ENCODE measurements around the gene PSMD13.

The PSMD13 gene

DNA sequence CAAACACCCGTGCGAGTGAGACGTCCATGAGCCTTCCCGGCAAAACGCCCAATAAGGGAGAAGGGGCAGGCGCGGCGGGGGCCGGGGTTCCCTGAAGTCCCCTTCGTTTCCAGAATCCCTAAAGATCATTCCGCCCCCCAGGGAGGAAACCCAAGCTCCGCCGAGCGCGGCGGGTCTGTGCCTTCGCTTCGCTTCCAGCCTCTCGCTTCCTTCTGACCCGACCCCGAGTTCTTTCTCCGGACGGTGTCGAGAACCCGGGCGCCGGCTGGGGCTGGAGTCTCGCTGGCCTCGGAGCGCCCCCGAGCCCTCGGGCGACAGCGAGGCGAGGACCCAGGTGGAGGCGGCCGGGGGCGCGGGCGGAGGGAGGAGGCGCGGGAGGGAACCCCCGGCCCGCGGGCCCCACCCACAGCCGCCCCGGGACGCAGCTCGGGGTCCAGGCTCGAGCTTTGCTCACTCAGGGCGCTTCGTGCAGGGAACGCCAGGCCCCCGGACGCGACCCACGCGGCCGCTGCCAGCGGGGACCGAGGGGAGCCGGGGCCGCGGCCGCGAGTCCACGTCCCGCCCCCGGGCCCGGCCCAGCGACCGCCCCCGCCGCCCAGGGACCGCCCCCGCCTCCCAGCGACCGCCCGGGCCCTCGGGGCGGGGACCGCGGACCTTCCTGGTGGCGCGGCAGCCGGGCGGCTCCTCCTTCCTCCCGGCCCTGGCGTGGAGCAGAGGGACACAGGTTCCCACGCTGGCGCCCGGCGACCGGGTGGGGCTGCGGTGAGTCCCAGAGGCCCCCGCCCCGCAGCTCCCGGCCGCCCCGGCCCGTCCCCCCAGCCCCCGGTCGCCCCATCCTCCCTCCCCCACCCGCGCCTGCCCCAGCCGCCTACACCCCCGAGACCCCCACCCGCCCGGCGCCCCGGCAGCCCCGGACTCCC lies 52.0 kb downstream of the PSMD13 start, which contains the start of gene PGGHG:
TSS of gene PGGHG (plus strand) at position 649 of the 920 bp plus-strand sequence. CDS start 691 bp downstream, outside the sequence.
- DNase-seq (ENCODE audit: low read depth): no peak

- DNase-seq (ENCODE audit: low read depth): no peak
These were observed 52.6 kb downstream of the PSMD13 start for GRCh38 chr11:289398-289711.

- no peak for DNase-seq (ENCODE audit: low read depth)
These were observed 53.2 kb downstream of the PSMD13 start for GRCh38 chr11:289712-290620.

DNA sequence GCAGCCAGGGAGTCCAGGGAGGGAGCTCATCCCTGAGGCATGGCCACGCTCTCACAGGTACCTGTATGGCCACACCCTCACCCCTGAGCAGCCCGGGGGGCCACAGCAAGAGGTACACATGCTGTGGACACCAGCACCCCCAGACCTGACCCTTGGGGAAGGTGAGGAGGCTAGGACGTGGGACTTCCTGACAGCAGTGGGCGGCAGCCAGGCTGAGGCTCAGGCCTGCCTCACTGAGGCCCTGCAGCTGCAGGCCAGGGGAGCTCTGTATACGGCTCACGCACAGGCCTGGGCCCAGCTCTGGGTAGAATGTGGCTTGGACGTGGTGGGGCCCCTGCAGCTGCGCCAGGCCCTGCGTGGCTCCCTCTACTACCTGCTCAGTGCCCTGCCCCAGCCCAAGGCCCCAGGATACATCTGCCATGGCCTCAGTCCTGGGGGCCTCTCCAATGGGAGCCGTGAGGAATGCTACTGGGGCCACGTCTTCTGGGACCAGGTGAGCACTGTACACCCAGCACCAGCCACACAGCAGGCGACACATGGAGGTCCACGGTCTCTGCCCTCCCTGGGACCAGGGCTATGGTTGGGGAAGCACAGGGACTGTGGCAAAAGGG lies 54.0 kb downstream of the PSMD13 start:
- DNase-seq (ENCODE audit: low read depth): no peak

GRCh38 chr11:291281-292210 lies 54.8 kb downstream of the PSMD13 start:
- DNase-seq (ENCODE audit: low read depth): no peak

DNA sequence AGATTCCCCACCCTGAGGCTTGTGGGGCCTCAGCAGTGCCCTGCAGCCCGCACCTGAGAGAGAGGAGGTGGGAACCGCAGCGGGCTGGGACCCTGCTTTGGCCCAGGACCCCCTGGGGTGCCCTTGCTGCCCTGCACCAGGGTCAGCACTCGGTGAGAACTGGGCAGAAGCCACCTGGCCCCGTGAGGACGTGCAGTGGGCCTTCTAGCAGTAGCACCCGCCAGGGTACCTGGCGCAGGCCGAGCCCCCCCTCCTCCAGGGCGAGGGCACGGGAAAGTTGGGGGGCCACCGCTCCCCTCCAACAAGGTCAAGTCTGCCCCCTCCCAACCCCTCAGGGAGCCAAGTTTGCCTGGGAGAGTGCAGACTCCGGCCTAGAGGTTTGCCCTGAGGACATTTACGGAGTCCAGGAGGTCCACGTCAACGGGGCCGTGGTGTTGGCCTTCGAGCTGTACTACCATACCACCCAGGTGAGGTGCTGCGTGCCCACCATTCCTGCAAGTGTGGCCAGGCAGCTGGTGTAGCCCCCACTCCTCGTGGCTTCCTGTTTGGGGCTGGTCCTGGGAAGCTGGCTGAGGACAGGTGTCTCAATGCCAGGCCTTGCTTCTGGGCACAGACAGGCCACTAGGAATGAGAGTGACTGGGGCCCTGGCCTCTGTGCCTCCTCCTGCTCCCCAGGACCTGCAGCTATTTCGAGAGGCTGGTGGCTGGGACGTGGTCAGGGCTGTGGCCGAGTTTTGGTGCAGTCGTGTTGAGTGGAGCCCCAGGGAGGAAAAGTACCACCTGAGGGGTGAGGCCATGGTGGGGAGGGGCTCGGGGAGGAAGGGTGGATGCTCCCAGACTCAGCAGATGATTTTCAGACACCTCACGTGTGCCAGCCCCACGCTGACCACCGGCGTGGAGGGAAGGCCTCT lies 55.7 kb downstream of the PSMD13 start:
- DNase-seq (ENCODE audit: low read depth): no peak

DNA sequence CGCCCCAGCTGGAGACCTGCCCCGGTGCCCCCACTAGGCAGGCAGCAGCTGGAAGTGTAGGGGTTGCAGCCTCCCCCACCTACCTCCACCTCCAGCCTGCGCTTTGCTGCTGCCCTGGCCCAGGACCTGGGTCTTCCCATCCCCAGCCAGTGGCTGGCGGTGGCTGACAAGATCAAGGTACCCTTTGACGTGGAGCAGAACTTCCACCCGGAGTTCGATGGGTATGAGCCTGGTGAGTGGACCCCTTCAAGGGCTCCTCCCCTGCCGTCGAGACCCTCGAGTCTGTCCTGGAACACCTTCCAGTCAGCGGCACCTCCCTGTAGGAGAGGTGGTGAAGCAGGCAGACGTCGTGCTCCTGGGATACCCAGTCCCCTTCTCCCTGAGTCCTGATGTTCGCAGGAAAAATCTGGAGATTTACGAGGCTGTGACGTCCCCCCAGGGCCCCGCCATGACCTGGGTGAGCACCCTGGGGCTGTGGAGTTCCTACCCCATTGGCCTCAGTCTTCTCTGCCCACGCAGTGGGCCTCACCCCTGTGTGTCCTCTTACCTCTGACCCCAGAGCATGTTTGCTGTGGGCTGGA lies 56.6 kb downstream of the PSMD13 start:
- DNase-seq (ENCODE audit: low read depth): no peak

GRCh38 chr11:293852-294661 lies 57.3 kb downstream of the PSMD13 start:
- DNase-seq (ENCODE audit: low read depth): no peak

DNA sequence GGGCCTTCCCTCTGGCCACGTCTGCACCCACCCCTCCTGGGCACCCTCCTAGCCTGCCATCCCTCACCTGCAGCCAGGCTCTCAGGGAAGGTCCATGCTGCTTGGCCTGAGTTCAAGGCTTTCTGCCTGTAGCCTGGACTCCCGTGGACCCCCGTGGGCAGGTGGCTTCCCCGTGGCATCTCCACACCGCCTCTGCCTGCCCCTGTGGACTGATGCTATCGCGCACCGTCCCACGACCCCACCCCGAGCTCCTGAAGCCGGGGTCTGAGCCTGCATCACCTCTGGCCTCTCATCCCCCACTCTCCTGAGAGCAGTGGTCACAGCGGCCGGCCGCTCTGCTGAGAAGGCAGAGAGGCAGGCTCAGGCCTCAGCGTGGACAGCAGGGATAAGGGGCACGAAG lies 58.0 kb downstream of the PSMD13 start:
- no peak for DNase-seq (ENCODE audit: low read depth)

DNA sequence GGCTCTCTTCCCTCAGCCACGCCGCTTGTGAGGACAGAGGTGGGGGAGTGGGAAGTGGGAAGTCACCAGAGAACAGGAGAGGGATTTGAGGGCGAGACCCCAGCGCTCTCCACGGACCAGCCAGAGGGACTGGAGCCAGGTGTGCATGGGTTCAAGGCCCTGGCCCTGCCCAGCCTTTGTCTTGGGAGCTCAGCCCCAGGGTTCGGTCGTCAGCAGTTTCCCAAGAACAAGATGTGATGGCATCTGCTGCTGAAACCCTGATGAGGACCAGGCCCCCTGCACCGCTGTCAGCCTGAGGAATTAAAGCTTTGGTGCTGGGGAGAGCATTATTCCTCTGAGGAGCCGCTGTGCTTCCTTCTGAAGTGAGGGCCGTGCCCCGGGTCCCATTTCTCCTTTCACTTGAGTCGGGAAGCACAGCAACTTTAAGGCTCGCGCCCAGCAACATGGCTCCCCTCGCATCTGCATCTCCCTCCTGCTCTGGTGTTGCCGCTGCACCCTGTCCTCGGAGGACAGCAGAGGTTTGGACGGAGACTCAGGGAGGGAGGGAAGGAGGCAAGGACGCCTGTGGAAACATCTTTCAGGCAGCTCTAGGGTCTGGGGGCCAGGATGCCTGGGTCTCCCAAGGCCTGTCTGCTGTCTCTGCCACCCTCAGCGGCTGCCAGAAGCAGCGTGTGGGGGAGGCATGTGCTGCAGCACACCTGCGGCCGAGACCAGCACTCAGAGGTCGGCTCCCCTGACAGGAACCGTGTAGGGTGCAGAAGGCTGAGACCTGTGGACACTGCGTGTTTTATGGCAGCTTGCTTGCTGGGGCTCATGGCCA lies 58.8 kb downstream of the PSMD13 start:
- DNase-seq (ENCODE audit: low read depth): no peak

GRCh38 chr11:296171-297050 lies 59.6 kb downstream of the PSMD13 start:
- DNase-seq (ENCODE audit: low read depth): no peak

GRCh38 chr11:297051-297585 lies 60.3 kb downstream of the PSMD13 start:
- no peak for DNase-seq (ENCODE audit: low read depth)

DNA sequence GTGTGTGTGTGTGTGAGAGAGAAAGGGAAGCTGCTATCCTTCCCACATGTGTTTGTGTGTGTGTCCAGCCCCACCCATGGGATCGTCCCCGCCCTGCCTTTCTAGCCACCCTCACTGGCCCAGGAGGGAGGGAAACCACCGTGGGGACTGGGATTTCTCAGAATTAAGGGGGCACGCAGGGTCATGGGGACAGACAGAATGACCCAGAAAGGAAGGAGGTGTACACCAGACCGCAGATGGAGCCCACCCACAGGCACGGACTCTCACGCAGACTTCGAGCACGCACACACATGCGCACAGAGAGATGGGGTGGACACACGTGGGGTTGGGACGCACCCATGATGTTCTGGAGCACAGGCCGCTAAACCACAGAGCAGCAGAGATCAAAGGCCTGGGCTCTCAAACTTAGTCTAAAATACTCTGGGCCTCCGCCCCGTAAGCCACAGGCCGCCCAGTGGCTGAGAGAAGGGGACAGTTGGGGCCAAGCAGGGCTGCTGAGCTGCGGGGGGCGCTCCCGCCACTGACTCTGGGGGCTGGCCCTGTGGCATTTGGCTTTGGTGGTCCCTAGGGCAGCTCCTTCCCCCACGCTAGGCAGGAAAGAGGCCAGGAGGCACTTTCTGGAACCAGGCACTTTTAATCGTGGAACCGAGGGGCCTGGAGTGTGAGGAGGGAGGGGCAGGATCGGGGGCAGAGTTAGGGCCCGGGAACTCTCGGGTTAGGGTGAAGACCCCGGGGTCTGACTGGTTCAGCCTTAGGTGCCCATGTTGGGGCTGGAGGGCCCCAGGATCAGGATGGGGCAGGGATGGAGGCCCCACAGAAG lies 61.0 kb downstream of the PSMD13 start:
- no peak for DNase-seq (ENCODE audit: low read depth)

GRCh38 chr11:298406-299065 lies 61.8 kb downstream of the PSMD13 start:
- DNase-seq (ENCODE audit: low read depth): no peak

All from activated T-cell treated with anti-CD3 and anti-CD28 coated beads for 48 hours (primary cell).